ENCODE results near the gene UGT1A8. TPM values are rescaled to one million over a fixed set of nuclear protein-coding genes. Genes with fewer than 3 reads are reported as not detected.

Gene UGT1A8
- total and polyA plus RNA-seq, 2 donors (not counting 3 experiments of a cell fraction or from before 2014, with no cell fraction given): not detected

GRCh38 chr2:233679196-233679595 lies 61.8 kb downstream of the UGT1A8 start:
- H3K9ac ChIP-seq (replicated peaks; ENCODE audit: extremely low read depth, insufficient read depth, low read length): no peak overlapping the region
- H3K4me2 ChIP-seq (ENCODE audit: insufficient read depth, low read length): no peak overlapping the region
- DNase-seq (ENCODE audit: low read depth, low spot score): peak; percentile 72
- dilution Hi-C loops (cut with MboI; ENCODE audit: extremely low pct_ligation_motif_present, low sequenced_read_pairs): no loop called here
- no peaks in the 10 kb centered on the region for H3K4me1 ChIP-seq (ENCODE audit: control insufficient read depth, extremely low read depth, insufficient read depth, low read length)
- H3K79me2 ChIP-seq (ENCODE audit: control insufficient read depth, insufficient read depth, low read length): no peaks in the 10 kb centered on the region
- no peaks in the 10 kb centered on the region for H3K27me3 ChIP-seq (ENCODE audit: control insufficient read depth in 2 of 2, insufficient read depth in 2 of 2, low read length in 2 of 2)
- no TSS peak for BruUV-seq (replicated peaks)
- H2AFZ ChIP-seq (ENCODE audit: low read depth, low read length): no peak overlapping the region
- no peaks in the 10 kb centered on the region for H3K9me3 ChIP-seq (replicated peaks; ENCODE audit: control insufficient read depth, insufficient read depth, low read length)
- intact Hi-C loops (cut with micrococcal nuclease): no loop called here
- TF ChIP-seq GATA2 (IDR thresholded peaks at IDR 0.05; ENCODE audit: insufficient read depth, insufficient read length, low read depth, low read length) (no peak), CTCF (IDR thresholded peaks at IDR 0.05; ENCODE audit: extremely low read depth in 1 of 2, insufficient read depth in 1 of 2, low read depth in 1 of 2, low read length in 2 of 2) (no peak), MYC (IDR thresholded peaks at IDR 0.05; ENCODE audit: low read depth, low read length) (no peak), EZH2 (IDR thresholded peaks at IDR 0.05; ENCODE audit: borderline replicate concordance, low read depth, low read length, severe bottlenecking) (no peak), POLR2A (IDR thresholded peaks at IDR 0.05; ENCODE audit: low read depth, low read length) (no peak)
- H3K36me3 ChIP-seq (ENCODE audit: control insufficient read depth in 2 of 2, extremely low read depth in 1 of 2, insufficient read depth in 2 of 2, low read length in 2 of 2): no peaks in the 10 kb centered on the region
- ChIA-PET POLR2A (no interaction called here), CTCF (no interaction called here)
- no peaks in the 10 kb centered on the region for H3K9me1 ChIP-seq (replicated peaks; ENCODE audit: control insufficient read depth, extremely low read depth, insufficient read depth, low read length)
- H4K20me1 ChIP-seq (replicated peaks; ENCODE audit: control insufficient read depth, extremely low read depth, insufficient read depth, low read length): no peaks in the 10 kb centered on the region
- H3K27ac ChIP-seq (ENCODE audit: insufficient read depth, low read depth, low read length): no peak overlapping the region
- FAIRE-seq: peak; percentile 24
- H3K4me3 ChIP-seq (replicated peaks in 1 of 3; ENCODE audit: insufficient read depth in 1 of 3, low read depth in 1 of 3, low read length in 3 of 3): no peak overlapping the region

GRCh38 chr2:233680361-233681045 lies 63.1 kb downstream of the UGT1A8 start:
- Histone ChIP-seq H3K79me2 (ENCODE audit: control insufficient read depth, insufficient read depth, low read length) (no peaks in the 10 kb centered on the region), H3K27me3 (ENCODE audit: control insufficient read depth in 2 of 2, insufficient read depth in 2 of 2, low read length in 2 of 2) (no peaks in the 10 kb centered on the region), H3K9me3 (replicated peaks; ENCODE audit: control insufficient read depth, insufficient read depth, low read length) (no peaks in the 10 kb centered on the region), H3K4me2 (ENCODE audit: insufficient read depth, low read length) (no peak overlapping the region), H2AFZ (ENCODE audit: low read depth, low read length) (no peak overlapping the region), H3K4me3 (replicated peaks in 1 of 3; ENCODE audit: insufficient read depth in 1 of 3, low read depth in 1 of 3, low read length in 3 of 3) (no peak overlapping the region), H3K9me1 (replicated peaks; ENCODE audit: control insufficient read depth, extremely low read depth, insufficient read depth, low read length) (no peaks in the 10 kb centered on the region), H3K4me1 (ENCODE audit: control insufficient read depth, extremely low read depth, insufficient read depth, low read length) (no peaks in the 10 kb centered on the region), H3K27ac (ENCODE audit: insufficient read depth, low read depth, low read length) (no peak overlapping the region), H3K36me3 (ENCODE audit: control insufficient read depth in 2 of 2, extremely low read depth in 1 of 2, insufficient read depth in 2 of 2, low read length in 2 of 2) (no peaks in the 10 kb centered on the region), H3K9ac (replicated peaks; ENCODE audit: extremely low read depth, insufficient read depth, low read length) (no peak overlapping the region), H4K20me1 (replicated peaks; ENCODE audit: control insufficient read depth, extremely low read depth, insufficient read depth, low read length) (no peaks in the 10 kb centered on the region)
- intact Hi-C loops (cut with micrococcal nuclease): no loop called here
- DNase-seq (ENCODE audit: low read depth, low spot score): no peak
- ChIA-PET POLR2A (no interaction called here), CTCF (no interaction called here)
- TF ChIP-seq POLR2A (IDR thresholded peaks at IDR 0.05; ENCODE audit: low read depth, low read length) (no peak), CTCF (IDR thresholded peaks at IDR 0.05; ENCODE audit: extremely low read depth in 1 of 2, insufficient read depth in 1 of 2, low read depth in 1 of 2, low read length in 2 of 2) (no peak), EZH2 (IDR thresholded peaks at IDR 0.05; ENCODE audit: borderline replicate concordance, low read depth, low read length, severe bottlenecking) (no peak), MAX (IDR thresholded peaks at IDR 0.05; ENCODE audit: insufficient read depth, insufficient read length) (no peak), GATA2 (IDR thresholded peaks at IDR 0.05; ENCODE audit: insufficient read depth, insufficient read length, low read depth, low read length) (no peak), MYC (IDR thresholded peaks at IDR 0.05; ENCODE audit: low read depth, low read length) (no peak), FOS (IDR thresholded peaks at IDR 0.05; ENCODE audit: borderline replicate concordance, insufficient read depth, low read length) (no peak), JUN (IDR thresholded peaks at IDR 0.05; ENCODE audit: borderline replicate concordance, insufficient read depth, insufficient read length, low read depth) (no peak), POLR2AphosphoS5 (IDR thresholded peaks at IDR 0.05; ENCODE audit: insufficient read depth, low read depth, low read length) (no peak)
- BruUV-seq (replicated peaks): no TSS peak
- FAIRE-seq: no peak
- dilution Hi-C loops (cut with MboI; ENCODE audit: extremely low pct_ligation_motif_present, low sequenced_read_pairs): no loop called here

Measured in endothelial cell of umbilical vein (primary cell).